Large intestine (tissue), 3 donors: ENCODE results near the gene KCNG1. TPM values are rescaled to one million over a fixed set of nuclear protein-coding genes. Genes with fewer than 3 reads are reported as not detected.
"Not testable (repeated sequence)": the region's sequence is repeated elsewhere in the genome, so short reads cannot be mapped to it uniquely, and the experiment has no call there.

Experiments used
- DNase-seq, 2 donors: peaks; one replicate each; pipeline versions ENCODE4 v3.0.0 to v3.0.0-alpha.2; 2013
- H3K27ac ChIP-seq: one replicate; pipeline ENCODE4 v1.5.1; 2013; ENCODE audit warnings: low read length
- H3K27me3 ChIP-seq: 2 replicates; pipeline ENCODE4 v1.6.1; 2013; ENCODE audit warnings: low read length; ENCODE audit not compliant: control insufficient read depth, insufficient read depth
- H3K36me3 ChIP-seq: 2 replicates; pipeline ENCODE4 v1.6.1; 2013; ENCODE audit warnings: low read length; ENCODE audit not compliant: control insufficient read depth, insufficient read depth
- H3K4me1 ChIP-seq: one replicate; pipeline ENCODE4 v1.6.1; 2013; ENCODE audit warnings: low read length; ENCODE audit not compliant: control insufficient read depth, insufficient read depth
- H3K4me3 ChIP-seq: one replicate; pipeline ENCODE4 v1.5.1; 2013; ENCODE audit warnings: low read length
- H3K9me3 ChIP-seq: one replicate; pipeline ENCODE4 v1.6.1; 2013; ENCODE audit warnings: mild to moderate bottlenecking, low read depth, low read length, moderate library complexity; ENCODE audit not compliant: control insufficient read depth
- WGBS: methylation state at CpG from one replicate; pipeline ENCODE4 v1.1.5; 2013; ENCODE audit warnings: low lambda C conversion rate; ENCODE audit not compliant: insufficient coverage; 5-methylcytosine and 5-hydroxymethylcytosine counted together
- polyA plus RNA-seq: library from polyadenylated mRNA; unstranded; fragments of 120-200 nt; gene quantifications from one replicate; pipeline ENCODE4 v1.2.1, GENCODE V29; 2013

The KCNG1 gene
- polyA plus RNA-seq, 1 donor, result 29.8 TPM

DNA sequence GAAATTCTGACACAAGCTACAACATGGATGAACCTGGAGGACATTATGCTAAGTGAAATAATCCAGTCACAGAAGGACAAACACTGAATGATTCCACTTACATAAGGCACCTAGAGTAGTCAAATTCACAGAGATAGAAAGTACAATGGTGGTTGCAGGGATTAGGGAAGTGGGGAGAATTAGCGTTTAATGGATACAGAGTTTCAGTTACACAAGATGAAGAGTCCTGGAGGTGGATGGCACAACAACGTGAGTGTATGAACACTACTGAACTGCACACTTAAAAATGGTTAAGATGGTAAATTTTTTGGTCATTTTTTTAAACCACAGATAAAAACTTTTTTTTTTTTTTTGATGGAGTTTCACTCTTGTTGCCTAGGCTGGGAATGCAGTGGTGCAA lies 39.6 kb downstream of the KCNG1 start:
- H3K36me3 ChIP-seq, result no peaks in the 10 kb centered on the region
- peaks cover 3% of the 10 kb centered on the region for H3K4me1 ChIP-seq
- no peaks in the 10 kb centered on the region for H3K9me3 ChIP-seq
- WGBS, result 60% methylated on average over 1 of the region's 2 CpGs
- peaks cover 5% of the 10 kb centered on the region for H3K27me3 ChIP-seq
- H3K27ac ChIP-seq, result no peak overlapping the region
- DNase-seq, result no peak
- H3K4me3 ChIP-seq, result no peak overlapping the region

GRCh38 chr20:50982363-50982762 lies 40.5 kb downstream of the KCNG1 start:
- no CpG with 5 or more reads among the region's 4 CpGs for WGBS

GRCh38 chr20:50981714-50982048 lies 41.2 kb downstream of the KCNG1 start:
- Histone ChIP-seq H3K27me3 (peaks cover 16% of the 10 kb centered on the region), H3K36me3 (no peaks in the 10 kb centered on the region), H3K27ac (no peak overlapping the region), H3K9me3 (no peaks in the 10 kb centered on the region), H3K4me1 (peaks cover 3% of the 10 kb centered on the region), H3K4me3 (no peak overlapping the region)
- no peak for DNase-seq
- no CpG with 5 or more reads among the region's 3 CpGs for WGBS

More at GRCh38 chr20:50982363-50982762, 40.5 kb downstream of the KCNG1 start:
- Histone ChIP-seq H3K4me1 (peaks cover 3% of the 10 kb centered on the region), H3K4me3 (no peak overlapping the region), H3K27me3 (peaks cover 12% of the 10 kb centered on the region), H3K9me3 (no peaks in the 10 kb centered on the region), H3K36me3 (no peaks in the 10 kb centered on the region), H3K27ac (no peak overlapping the region)
- DNase-seq, result peak; percentile 48 to 67

DNA sequence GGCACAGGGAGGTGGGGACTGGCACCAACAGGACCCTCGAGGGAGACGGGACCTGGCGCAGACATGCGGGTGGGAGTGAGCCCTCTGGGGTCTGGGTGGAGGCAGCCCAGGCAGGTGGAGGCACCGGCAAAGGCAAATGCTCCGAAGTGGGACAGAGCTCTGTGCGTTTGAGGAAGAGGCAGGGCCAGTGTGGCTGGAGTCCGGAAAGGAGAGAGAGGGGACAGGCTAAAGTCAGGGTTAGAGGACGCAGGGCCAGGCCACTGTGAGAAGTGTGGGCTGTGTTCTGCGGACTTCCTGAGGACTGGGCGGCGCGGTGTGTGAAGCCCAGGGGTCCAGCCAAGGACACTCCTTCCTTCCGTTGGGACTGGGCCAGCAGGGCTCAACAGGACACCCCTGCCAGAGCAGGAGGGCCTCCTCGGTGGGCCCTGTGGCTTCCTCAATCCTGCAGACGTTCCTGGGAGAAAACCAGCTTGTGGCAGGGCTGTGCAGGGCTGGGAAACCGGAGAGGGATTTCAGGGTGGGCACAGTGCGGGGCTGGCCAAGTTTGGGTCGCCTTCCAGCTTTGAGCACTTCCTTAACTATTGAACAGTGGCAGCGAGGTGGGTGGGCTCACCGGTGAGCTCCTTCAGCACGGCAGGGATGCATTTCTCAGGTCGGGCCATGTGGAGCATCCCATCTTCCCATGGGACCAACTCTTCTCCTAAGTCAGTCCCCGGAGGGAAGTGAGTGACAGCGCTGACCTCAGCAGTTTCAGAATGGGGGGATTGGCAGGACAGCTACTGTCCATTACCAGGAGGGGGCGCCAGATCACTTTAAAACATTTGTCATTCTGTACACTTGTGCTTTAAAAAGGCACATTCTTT lies 41.8 kb downstream of the KCNG1 start:
- Histone ChIP-seq H3K36me3 (no peaks in the 10 kb centered on the region), H3K27ac (no peak overlapping the region), H3K9me3 (no peaks in the 10 kb centered on the region), H3K4me3 (no peak overlapping the region), H3K27me3 (peaks cover 16% of the 10 kb centered on the region), H3K4me1 (peaks cover 3% of the 10 kb centered on the region)
- 7% methylated on average over 3 of the region's 26 CpGs for WGBS
- DNase-seq, result peak; percentile 34 to 40

DNA sequence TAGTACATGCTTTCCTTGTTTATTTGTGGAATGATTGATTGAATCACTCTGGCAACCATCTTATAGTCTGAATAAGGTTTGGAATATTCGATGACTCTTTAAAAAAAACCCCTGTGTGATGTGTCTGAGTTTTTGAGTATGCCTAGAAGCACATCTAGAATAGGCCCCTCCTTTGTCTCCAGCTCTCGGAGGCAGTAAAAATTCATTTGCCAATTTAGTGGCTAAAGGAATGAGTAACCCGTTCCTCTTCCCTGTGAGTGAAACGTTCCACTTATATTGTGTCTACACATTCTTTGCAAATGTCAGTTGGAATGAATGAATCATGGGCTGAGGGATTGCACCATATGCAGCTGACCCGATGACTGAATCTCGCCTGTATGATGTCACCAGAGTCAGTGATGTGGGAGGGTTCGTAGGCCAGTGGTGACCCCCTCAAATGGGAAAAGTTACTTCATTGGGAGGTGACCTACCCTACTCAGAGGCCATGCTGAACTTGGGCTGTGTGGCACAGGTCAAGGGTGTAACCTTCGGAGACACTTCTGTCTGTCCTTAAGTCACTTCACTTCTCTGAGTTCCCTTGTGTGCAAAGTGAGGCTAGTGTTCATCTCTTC lies 42.7 kb downstream of the KCNG1 start:
- H3K4me3 ChIP-seq, result no peak overlapping the region
- no peaks in the 10 kb centered on the region for H3K36me3 ChIP-seq
- no CpG with 5 or more reads among the region's 8 CpGs for WGBS
- no peak overlapping the region for H3K27ac ChIP-seq
- DNase-seq, result no peak
- peaks cover 19% of the 10 kb centered on the region for H3K27me3 ChIP-seq
- no peaks in the 10 kb centered on the region for H3K9me3 ChIP-seq
- peaks cover 3% of the 10 kb centered on the region for H3K4me1 ChIP-seq

DNA sequence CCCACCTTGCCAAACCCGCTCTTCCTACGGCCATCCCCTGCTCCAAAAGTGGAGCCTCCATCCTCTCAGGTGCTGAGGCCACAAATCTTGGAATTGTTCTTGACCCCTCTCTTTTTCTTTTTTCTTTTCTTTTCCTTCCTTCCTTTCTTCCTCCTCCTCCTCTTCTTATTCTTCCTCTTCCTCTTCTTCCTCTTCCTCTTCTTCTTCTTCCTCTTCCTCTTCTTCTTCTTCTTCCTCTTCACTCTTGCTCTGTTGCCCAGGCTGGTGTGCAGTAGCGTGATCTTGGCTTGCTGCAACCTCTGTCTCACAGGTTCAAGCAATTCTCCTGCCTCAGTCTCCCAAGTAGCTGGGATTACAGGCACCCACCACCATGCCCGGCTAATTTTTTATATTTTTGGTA lies 44.4 kb downstream of the KCNG1 start:
- 100% methylated on average over 2 of the region's 4 CpGs for WGBS
- not testable (repeated sequence) for H3K36me3 ChIP-seq, H3K9me3 ChIP-seq, H3K4me3 ChIP-seq, H3K27ac ChIP-seq, DNase-seq, H3K4me1 ChIP-seq
- peaks cover 19% of the 10 kb centered on the region for H3K27me3 ChIP-seq

- H3K4me3 ChIP-seq, result no peak overlapping the region
- H3K4me1 ChIP-seq, result no peaks in the 10 kb centered on the region
- no peaks in the 10 kb centered on the region for H3K9me3 ChIP-seq
- H3K36me3 ChIP-seq, result no peaks in the 10 kb centered on the region
- peaks cover 15% of the 10 kb centered on the region for H3K27me3 ChIP-seq
- no peak for DNase-seq
- WGBS, result no CpG with 5 or more reads among the region's 20 CpGs
- no peak overlapping the region for H3K27ac ChIP-seq
These were observed 45.6 kb downstream of the KCNG1 start for GRCh38 chr20:50977066-50978021.

GRCh38 chr20:50975701-50976330 lies 47.1 kb downstream of the KCNG1 start:
- Histone ChIP-seq H3K36me3 (no peaks in the 10 kb centered on the region), H3K4me1 (no peaks in the 10 kb centered on the region), H3K4me3 (no peak overlapping the region), H3K9me3 (no peaks in the 10 kb centered on the region), H3K27ac (no peak overlapping the region), H3K27me3 (peaks cover 15% of the 10 kb centered on the region)
- DNase-seq, result no peak
- WGBS, result 83% methylated on average over 1 of the region's 10 CpGs

- no peaks in the 10 kb centered on the region for H3K36me3 ChIP-seq
- no peaks in the 10 kb centered on the region for H3K4me1 ChIP-seq
- H3K27me3 ChIP-seq, result peaks cover 20% of the 10 kb centered on the region
- H3K4me3 ChIP-seq, result no peak overlapping the region
- WGBS, result no CpG with 5 or more reads among the region's 8 CpGs
- H3K27ac ChIP-seq, result no peak overlapping the region
- DNase-seq, result no peak
- H3K9me3 ChIP-seq, result no peaks in the 10 kb centered on the region
These were observed 53.0 kb downstream of the KCNG1 start for GRCh38 chr20:50969912-50970311.

GRCh38 chr20:50969435-50969834 lies 53.5 kb downstream of the KCNG1 start:
- WGBS, result no CpG with 5 or more reads among the region's 5 CpGs
- Histone ChIP-seq H3K27ac (no peak overlapping the region), H3K4me1 (no peaks in the 10 kb centered on the region), H3K4me3 (no peak overlapping the region), H3K27me3 (peaks cover 20% of the 10 kb centered on the region), H3K36me3 (no peaks in the 10 kb centered on the region), H3K9me3 (no peaks in the 10 kb centered on the region)
- no peak for DNase-seq
